B cell (primary cell): ENCODE data around the gene WDFY2. TPM values are rescaled to one million over a fixed set of nuclear protein-coding genes. Genes with fewer than 3 reads are reported as not detected.

Experiments used
- ATAC-seq: fragments of 200-7000 bp; cut with Tn5 transposase; one replicate; pipeline ENCODE4 v1.10.0; 2021; ENCODE audit warnings: low read depth, mild to moderate bottlenecking, moderate number of reproducible peaks, moderate library complexity
- CTCF ChIA-PET: fragments of 350-600 bp; sonication (Branson Sonifier 250); formaldehyde crosslinking; loops from one replicate; lab custom pipeline; 2021; ENCODE audit warnings: antibody characterized with exemption, inconsistent platforms; lab: Charles Lee
- POLR2A ChIA-PET: fragments of 350-600 bp; sonication (Branson Sonifier 250); formaldehyde crosslinking; loops from one replicate; lab custom pipeline; 2021; ENCODE audit warnings: antibody characterized with exemption; lab: Charles Lee
- DNase-seq: peaks from one replicate; pipeline ENCODE4 v3.0.0; 2013
- H2AFZ ChIP-seq: 2 replicates; pipeline ENCODE4 v1.6.1; 2012; ENCODE audit warnings: mild to moderate bottlenecking, low read depth, low read length; ENCODE audit not compliant: insufficient read depth, poor library complexity, severe bottlenecking
- H3K27ac ChIP-seq, 2 donors: 1 replicate in 1 of 2; 2 replicates in 1 of 2; pipeline ENCODE4 v1.5.1; 2012 to 2013; ENCODE audit warnings: low read length in 2 of 2, mild to moderate bottlenecking in 2 of 2, moderate library complexity in 1 of 2
- H3K27me3 ChIP-seq, 4 experiments: fragments of 200-600 bp in 1 of 4; sonication (generic) in 1 of 4; replicated peaks in 1 of 4; 1 replicate in 2 of 4; 2 replicates in 2 of 4; pipeline versions ENCODE4 v1.6.1 to v1.7.0; 2013 to 2016; ENCODE audit warnings: low read length in 3 of 4, mild to moderate bottlenecking in 2 of 4, mixed read lengths in 1 of 4, moderate library complexity in 1 of 4; ENCODE audit not compliant: insufficient read depth in 4 of 4, control insufficient read depth in 3 of 4; ENCODE audit errors: control extremely low read depth in 1 of 4
- H3K36me3 ChIP-seq, 2 experiments: replicated peaks in 1 of 2; 1 replicate in 1 of 2; 2 replicates in 1 of 2; pipeline versions ENCODE4 v1.6.1 to v1.7.1; 2013; ENCODE audit warnings: low read length in 1 of 2; ENCODE audit not compliant: insufficient read depth in 2 of 2, control insufficient read depth in 1 of 2; ENCODE audit errors: control extremely low read depth in 1 of 2, extremely low read depth in 1 of 2
- H3K4me1 ChIP-seq, 2 donors: fragments of 200-600 bp in 1 of 2; sonication (generic) in 1 of 2; 1 replicate in 1 of 2; 2 replicates in 1 of 2; pipeline versions ENCODE4 v1.5.1 to v1.6.1; 2013 to 2017; ENCODE audit warnings: low read length in 2 of 2; ENCODE audit not compliant: control insufficient read depth in 2 of 2, insufficient read depth in 2 of 2
- H3K4me2 ChIP-seq: replicated peaks from 2 replicates; pipeline ENCODE3; 2012; ENCODE audit warnings: mild to moderate bottlenecking, low read depth, low read length; ENCODE audit not compliant: poor library complexity, severe bottlenecking
- H3K4me3 ChIP-seq, 5 experiments: fragments of 200-600 bp in 1 of 5; sonication (generic) in 1 of 5; 1 replicate in 3 of 5; 2 replicates in 2 of 5; pipeline versions ENCODE4 v1.5.1 to v1.7.0; 2011 to 2016; ENCODE audit warnings: low read length in 4 of 5, mild to moderate bottlenecking in 4 of 5, low read depth in 2 of 5, control low read depth in 1 of 5, moderate library complexity in 1 of 5; ENCODE audit not compliant: insufficient read depth in 1 of 5; ENCODE audit errors: control extremely low read depth in 1 of 5, extremely low read depth in 1 of 5
- H3K79me2 ChIP-seq: fragments of 200-600 bp; sonication (generic); one replicate; pipeline ENCODE4 v1.6.0; 2016; ENCODE audit warnings: low read length; ENCODE audit not compliant: control insufficient read depth, insufficient read depth
- H3K9ac ChIP-seq: fragments of 200-600 bp; sonication (generic); 2 replicates; pipeline ENCODE4 v1.6.1; 2017; ENCODE audit warnings: mild to moderate bottlenecking, low read length, moderate library complexity
- H3K9me3 ChIP-seq, 3 donors: one replicate each; pipeline versions ENCODE4 v1.6.1 to v1.7.1; 2013; ENCODE audit warnings: low read length in 2 of 3; ENCODE audit not compliant: control insufficient read depth in 2 of 3, insufficient read depth in 1 of 3; ENCODE audit errors: control extremely low read depth in 1 of 3
- H4K20me1 ChIP-seq: 2 replicates; pipeline ENCODE4 v1.6.0; 2012; ENCODE audit warnings: mild to moderate bottlenecking, low read length; ENCODE audit not compliant: insufficient read depth, control insufficient read depth, poor library complexity, severe bottlenecking
- H3K27ac Mint-ChIP-seq: one replicate; pipeline ENCODE4 v1.8.0; 2021; ENCODE audit warnings: mixed read lengths
- H3K27me3 Mint-ChIP-seq: one replicate; pipeline ENCODE4 v1.8.0; 2021; ENCODE audit warnings: mixed read lengths
- H3K4me1 Mint-ChIP-seq: one replicate; pipeline ENCODE4 v1.8.0; 2021; ENCODE audit warnings: mixed read lengths
- H3K4me3 Mint-ChIP-seq: one replicate; pipeline ENCODE4 v1.8.0; 2021; ENCODE audit warnings: mixed read lengths
- H3K9me3 Mint-ChIP-seq: one replicate; pipeline ENCODE4 v1.8.0; 2022; ENCODE audit warnings: mixed read lengths; ENCODE audit not compliant: insufficient read depth
- CTCF ChIP-seq: fragments of 200-600 bp; IDR thresholded peaks from one replicate; pipeline ENCODE4 v1.8.0; 2022; ENCODE audit warnings: antibody characterized with exemption, mild to moderate bottlenecking
- EZH2 ChIP-seq: IDR thresholded peaks from 2 replicates; pipeline ENCODE4 v1.6.1; 2012; ENCODE audit warnings: borderline replicate concordance, low read depth, mild to moderate bottlenecking, moderate library complexity, low read length; ENCODE audit not compliant: insufficient read depth, poor library complexity, severe bottlenecking
- WGBS: methylation state at CpG from one replicate; pipeline ENCODE4 v1.1.5; 2013; ENCODE audit warnings: missing lambda C conversion rate; ENCODE audit not compliant: insufficient coverage; 5-methylcytosine and 5-hydroxymethylcytosine counted together
- intact Hi-C: fragments of 100-400 bp; cut with micrococcal nuclease; formaldehyde crosslinking; loops from one replicate; pipeline ENCODE4 v1.10.0; 2022
- polyA plus RNA-seq: library from polyadenylated mRNA; depleted of rRNA; stranded (reverse); fragments of >200 nt; gene quantifications from 2 replicates; pipeline ENCODE4 v1.2.3, GENCODE V29; 2012
- total RNA-seq, 2 donors: library from RNA; stranded (reverse); fragments of 120-200 nt in 1 of 2; gene quantifications; 1 replicate in 1 of 2; 2 replicates in 1 of 2; pipeline versions ENCODE4 v1.2.3 to v1.2.4, GENCODE V29; 2013 to 2022

The WDFY2 gene
- total and polyA plus RNA-seq, 2 donors (not counting 1 experiment from before 2014, with no cell fraction given) = 12.4 to 47.7 TPM

DNA sequence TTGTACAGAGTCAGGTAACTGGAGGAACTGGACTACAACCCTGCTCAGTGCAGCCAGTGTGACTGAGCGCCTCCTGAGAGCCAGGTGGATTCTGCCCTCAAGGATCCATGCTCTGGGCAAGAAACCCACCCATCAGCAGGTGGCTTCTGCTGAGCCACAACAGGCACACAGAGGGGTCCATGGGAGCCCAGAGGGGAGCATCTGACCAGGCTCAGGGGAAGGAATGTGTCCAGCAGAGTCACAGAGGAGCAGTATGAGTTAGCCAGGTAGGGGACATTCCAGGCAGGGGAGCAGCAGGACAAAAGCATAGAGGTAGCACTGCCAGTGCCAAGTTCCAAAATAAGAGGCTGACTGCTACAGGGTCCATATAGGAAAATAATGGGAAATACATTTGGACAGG is 199.8 kb downstream of the WDFY2 start:
- CTCF ChIA-PET = no interaction called here
- H3K27me3 Mint-ChIP-seq = no peaks in the 10 kb centered on the region

More for the DNA sequence above, 199.8 kb downstream of the WDFY2 start:
- Histone ChIP-seq H3K27me3 (no peaks in the 10 kb centered on the region), H3K27ac (no peak overlapping the region), H3K4me1 (peaks cover 0 to 10% of the 10 kb centered on the region in 2 donors), H3K4me3 (no peak overlapping the region), H3K79me2 (no peaks in the 10 kb centered on the region), H2AFZ (no peak overlapping the region), H3K9ac (no peak overlapping the region), H3K9me3 (no peaks in the 10 kb centered on the region), H3K4me2 (no peak overlapping the region), H4K20me1 (no peaks in the 10 kb centered on the region), H3K36me3 (no peaks in the 10 kb centered on the region)
- no peak for ATAC-seq
- no peak overlapping the region for H3K27ac Mint-ChIP-seq
- H3K4me1 Mint-ChIP-seq = peaks cover 11% of the 10 kb centered on the region
- H3K9me3 Mint-ChIP-seq = no peaks in the 10 kb centered on the region
- 93% methylated on average over 1 of the region's 1 CpG for WGBS
- TF ChIP-seq EZH2 (no peak), CTCF (no peak)
- intact Hi-C loops = no loop called here
- H3K4me3 Mint-ChIP-seq = no peak overlapping the region
- POLR2A ChIA-PET = no interaction called here
- DNase-seq = no peak
